GM21576 (cell line): ENCODE measurements around the gene DNMT1.

ENCODE experiments used
- ATAC-seq: cut with Tn5 transposase; IDR thresholded peaks from one replicate; pipeline ENCODE4 v1.9.1; 2021; ENCODE audit warnings: mild to moderate bottlenecking, moderate library complexity; ENCODE audit not compliant: unreplicated experiment

DNMT1 gene

DNA sequence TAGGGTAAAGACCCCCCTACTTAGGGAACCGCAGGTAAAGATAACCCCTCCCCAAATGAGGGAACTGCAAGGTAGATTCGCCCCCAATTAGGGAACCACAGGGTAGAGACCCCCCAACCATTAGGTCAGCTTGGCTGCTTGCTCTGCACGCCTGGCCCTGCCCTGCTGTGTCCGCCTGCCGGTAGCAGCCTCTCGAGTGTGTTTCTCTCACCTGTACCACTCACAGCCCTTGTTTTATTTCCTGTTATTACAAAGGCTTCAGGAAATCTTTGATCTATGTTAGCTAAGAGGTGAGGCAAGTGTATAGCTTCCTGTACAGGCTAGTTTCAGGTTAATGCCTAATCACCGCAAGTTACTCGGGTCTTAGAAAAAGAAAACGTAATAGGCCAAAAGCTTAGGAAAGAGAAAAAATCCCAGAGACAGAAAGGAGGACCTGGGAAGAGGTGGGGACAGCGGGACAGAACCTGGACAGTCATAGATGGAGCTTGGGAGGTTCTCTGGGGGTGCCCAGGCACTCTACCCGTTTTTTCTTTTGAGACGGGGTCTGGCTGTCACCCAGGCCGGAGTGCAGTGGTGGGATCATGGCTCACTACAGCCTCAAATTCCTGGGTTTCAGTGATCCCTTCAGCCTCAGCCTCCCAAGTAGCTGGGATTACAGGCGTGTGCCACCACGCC lies 51.9 kb downstream of the DNMT1 start:
- no peak for ATAC-seq

DNA sequence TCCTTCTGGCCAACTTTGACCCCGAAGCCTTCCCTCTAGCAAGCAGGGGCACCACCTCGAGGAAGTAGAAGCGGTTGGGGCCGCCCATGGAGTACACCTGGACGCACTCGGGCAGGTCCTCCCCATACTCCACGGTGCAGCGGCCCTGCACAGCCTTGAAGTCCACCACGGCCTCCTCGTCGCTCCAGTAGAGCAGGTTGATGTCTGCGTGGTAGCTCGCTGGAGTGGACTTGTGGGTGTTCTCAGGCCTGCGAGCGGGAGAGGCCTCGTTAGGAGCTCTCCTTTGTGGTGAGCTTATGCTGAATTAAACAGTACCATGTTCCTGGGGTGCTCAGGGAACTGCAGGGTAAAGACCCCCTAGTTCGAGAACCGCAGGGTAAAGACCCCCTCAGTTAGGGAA lies 52.8 kb downstream of the DNMT1 start:
- no peak for ATAC-seq

DNA sequence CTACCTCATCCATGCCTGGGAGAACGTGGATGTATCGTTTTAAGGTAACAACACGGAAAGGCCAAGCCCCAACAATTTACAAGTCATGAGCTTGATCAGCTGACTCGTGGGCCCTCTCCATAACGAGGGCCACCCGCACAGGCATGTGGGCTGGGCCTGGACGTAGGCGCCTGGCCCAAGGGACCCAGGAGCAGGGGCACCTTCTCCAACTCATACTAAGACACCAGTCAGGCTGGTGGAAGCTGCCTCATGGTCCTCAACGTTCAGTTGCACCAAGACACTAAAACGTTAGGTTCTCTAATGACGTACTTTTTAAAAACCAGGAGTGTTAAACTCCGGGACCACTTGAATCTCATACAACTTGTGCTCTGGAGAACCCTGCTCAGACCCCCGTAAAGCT lies 53.3 kb downstream of the DNMT1 start:
- ATAC-seq: no peak

DNA sequence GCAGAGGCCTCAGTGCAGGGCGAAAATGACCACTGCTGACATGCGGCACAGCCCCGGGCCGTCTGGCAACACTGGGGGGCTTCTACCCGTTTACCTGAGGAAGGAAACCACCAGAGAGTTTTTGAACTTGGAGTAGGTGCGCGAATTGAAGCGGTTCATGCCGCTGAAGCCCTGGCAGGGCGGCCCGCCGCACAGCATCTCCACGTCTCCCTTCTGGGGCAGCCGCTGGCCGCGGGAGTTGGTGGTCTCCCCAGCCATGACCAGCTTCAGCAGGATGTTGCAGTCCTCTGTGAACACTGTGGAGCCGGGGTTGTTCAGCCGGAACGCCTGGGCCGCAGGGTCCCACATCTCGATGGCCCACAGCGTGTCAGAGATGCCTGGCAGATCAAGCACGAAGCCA lies 54.8 kb downstream of the DNMT1 start:
- no peak for ATAC-seq

DNA sequence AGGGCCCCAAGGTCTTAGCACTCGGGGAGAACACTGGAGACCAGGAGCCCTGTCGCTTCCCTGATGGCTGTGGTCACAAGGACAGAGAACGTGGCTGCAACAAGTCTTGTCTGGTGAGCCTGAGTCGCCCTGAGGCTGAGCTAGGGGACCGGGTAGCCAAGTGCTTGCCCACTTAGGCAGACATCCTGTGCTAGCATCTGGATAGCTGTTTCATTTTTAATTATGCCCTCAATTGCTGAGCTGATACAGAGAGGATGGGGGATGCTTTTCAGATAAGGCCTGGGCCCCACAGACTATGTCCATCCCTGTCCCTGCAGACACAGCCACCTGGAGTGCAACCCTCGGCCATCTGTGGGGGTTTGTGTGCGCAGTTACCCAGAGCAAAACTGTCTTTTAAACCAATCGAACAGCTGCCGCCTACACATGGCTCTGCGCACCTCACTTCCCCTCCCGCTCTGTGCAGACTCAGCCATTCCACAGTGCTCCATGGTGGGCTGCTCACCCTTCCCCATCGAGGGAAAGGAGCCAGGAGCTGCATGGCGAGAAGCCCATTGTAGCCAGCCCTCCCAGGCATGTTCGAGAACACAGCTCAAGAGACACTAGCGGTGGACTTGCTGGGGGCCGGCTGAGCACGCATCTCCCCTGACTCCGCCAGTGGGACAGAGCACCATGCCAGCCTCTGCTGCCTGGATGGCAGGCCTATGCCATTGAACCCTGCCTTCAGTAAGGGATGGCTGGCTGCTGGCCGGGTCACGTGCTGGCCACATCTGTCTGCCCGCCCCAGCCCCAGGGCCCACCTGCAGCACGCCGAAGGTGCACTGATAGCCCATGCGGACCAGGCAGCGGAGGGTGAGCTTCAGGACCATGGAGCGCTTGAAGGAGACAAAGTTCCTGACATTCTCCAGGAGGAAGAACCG lies 55.6 kb downstream of the DNMT1 start:
- ATAC-seq: no peak

DNA sequence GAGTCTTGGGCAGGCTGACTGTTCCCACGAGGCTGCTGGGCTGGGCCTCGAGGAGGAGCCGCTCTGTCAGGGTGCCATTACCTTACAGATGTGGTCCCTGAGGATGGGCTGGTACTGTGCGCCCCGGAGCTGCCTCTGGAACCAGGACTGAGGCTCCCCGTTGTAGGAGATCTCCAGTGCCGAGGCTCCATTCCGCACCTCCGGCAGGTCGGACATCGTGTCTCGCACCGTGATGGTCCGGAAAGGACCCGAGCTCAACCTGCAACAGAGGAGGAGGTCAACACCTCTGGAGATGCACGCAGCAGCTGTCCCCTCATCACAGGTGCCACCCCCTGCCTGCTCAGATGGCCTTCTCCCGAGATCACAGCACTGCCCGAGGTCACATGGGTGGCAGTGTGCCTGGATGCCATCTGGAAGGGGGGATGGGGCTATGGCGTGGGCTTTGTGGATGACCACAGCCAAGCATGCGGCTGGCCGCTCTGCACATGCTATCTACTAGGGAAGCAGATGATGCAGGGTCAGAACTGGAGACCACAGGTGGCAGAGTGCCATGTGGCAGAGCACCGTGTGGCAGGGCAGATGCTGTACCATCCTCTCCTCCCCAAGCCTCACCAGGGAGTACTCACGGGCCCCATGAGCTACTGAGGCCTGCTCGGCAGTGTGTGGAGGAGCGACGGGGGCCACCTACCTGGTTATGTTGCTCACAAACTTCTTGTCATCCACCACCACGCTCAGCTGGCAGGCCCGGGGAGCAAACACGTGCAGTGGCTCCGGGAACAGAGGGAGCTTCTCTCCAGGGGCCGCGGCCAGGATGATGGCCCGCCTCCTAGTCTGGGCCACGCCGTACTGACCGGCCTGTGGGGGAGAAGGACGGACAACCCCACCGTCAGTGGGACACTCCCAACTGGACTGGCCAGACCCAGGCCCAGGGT lies 56.7 kb downstream of the DNMT1 start:
- ATAC-seq: no peak

DNA sequence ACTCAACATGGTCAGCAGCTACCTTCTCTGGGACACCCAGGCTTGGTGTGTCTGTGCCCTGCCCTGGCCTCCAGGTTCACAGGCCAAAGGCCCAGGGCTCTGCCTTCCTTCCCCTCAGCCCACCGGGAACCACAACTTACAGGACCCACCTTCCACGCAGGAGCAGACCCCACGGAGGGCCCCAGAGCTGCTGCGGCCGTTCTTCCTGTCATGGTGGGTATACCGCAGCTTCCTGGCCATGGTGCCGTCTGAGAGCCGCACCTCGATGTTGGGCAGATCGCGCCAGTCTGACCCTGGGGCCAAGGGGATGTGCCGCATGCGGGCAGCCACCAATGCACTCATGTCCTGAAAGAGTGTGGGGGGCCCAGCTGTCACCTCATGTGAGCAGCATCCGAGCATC lies 57.8 kb downstream of the DNMT1 start:
- no peak for ATAC-seq

DNA sequence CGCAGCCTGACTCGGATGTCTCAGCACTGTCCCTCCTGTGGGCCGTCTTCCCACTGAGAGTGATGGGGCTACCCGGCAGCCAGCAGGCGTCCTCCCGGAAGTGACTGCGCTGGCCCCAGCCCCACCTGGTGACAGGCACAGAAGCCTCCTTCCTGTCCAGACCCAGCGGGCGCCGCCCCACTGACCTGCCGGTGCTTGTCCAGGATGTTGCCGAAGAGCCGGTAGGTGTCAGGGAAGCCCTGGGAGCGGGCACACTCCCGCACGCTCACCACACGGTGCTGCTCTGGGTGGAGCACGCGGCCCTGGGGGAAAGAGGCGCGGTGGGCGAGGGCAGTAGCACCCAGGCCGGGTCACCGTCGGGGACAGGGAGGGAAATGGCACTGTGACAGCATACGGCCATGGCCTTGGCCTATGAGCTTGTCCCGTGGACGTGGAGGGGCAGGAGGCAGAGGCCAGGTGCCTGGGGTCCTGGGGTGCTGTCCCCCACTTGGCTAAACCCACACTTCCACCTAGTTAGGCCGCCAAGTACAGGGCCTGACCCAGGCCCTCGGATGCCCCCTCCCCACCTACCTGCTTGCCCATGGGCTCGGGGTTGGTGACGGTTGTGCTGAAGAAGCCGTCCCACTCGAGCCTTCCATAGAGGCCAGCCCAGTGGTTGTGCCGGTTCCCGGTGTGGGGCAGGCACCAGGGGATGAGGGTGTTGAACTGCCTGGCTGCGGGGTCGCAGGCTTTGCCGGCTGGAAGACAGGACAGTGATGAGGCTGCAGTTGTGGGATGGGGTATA lies 59.0 kb downstream of the DNMT1 start:
- no peak for ATAC-seq

DNA sequence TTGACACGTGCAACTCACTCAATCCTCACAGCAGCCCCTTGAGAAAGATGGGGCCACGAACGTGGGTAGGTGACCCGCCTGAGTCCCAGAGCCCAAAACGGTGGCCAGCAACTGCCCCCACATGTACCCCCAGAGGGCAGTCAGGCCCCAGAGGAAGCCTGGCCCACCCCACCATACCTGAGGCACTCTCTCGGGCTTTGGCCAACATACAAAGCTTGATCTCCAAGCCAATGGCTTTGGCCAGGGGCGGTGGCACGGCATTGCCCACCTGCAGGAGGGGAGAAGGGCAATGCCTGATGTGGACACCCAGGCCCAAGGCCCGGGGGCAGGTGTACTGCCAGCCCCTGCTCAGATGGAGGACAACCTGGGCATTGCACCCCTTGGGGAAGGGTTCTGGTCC lies 60.7 kb downstream of the DNMT1 start:
- ATAC-seq: no peak

DNA sequence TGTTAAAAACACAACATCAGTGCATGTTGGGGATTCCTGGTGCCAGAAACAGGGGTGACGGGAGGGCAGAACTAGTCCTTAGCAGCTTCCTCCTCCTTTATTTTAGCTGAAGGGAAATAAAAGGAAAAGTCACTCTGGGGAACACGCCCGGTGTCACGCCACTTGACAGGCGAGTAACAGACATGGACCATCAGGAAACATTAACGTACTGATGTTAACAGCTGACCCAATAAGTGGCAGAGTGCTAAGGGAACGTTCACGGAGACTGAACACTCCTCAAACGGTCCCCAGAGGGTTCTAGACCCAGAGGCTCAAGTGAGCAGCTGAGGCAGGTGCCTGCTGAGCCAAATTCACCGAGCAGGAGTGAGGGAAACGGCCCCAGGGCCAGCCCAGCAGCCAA lies 61.2 kb downstream of the DNMT1 start:
- no peak for ATAC-seq

DNA sequence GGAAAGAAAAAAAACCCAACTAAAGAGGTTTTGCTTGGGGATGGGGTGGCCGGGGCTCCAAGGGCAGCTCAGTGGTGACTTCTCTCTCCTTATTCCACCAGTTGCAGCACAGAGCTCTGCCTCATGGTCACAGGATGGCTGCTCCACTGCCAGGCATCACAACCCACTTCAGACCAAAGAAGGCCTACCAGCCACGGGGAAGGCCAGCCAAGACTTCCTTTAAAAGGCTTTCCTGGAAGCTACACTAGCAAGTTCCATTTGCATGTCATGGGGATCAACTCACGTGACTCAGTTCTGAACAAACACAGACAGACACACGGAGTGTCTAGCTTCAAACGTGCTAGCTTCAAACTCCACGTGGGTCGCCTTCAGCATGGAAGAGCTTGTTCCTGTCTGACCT lies 61.8 kb downstream of the DNMT1 start:
- ATAC-seq: no peak

DNA sequence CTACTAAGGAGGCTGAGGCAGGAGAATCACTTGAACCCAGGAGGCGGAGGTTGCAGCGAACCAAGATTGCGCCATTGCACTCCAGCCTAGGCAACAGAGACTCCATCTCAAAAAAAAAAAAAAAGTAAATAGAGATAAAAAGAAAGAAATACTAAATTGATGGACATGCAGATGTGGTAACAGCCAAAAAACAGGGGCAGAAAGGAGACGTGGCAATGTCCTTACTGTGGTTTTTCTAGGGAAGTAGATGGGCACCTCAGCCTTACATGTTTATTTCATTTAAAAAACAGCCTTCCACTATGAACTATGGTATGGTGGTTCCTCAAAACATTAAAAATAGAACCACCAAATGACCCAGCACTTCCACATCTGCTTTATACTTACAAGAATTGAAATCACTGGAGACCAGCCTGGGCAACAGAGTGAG lies 68.5 kb downstream of the DNMT1 start:
- no peak for ATAC-seq

DNA sequence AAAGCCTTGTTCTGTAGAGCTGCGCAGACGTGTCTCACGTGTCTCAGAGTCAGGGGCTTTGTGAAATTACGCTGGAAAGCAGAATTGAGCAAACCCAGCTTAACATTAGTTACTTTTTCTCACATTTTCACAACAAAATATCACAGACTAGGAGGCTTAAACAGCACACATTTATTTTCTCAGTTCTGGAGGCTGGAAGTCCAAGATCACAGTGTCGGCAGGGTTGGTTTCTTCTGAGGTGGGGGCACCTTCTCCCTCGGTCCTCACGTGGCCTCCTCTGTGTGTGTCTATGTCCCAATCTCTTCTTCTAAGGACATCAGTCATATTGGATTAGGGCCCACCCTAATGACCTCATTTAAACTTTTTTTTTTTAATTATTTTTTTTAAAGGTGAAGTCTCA lies 70.3 kb downstream of the DNMT1 start:
- no peak for ATAC-seq

DNA sequence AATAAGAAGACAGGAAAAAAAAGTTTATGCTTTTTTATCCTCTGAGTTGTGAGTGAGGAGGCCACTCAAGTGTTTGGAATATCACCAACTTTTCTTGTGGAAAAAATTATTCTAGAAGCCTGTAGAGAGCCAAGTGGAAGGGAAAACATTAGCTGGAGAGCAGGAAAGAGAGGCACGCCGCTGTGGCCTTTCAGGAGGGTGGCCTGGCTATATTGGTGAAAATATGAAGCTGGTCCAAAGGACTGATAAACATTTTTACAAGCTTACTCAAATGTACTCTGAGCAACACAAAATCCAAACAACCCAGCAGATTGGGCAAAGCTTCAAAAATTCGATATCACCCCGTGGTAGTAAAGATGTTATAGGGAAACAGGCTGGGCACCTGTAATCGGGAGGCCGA lies 72.7 kb downstream of the DNMT1 start:
- ATAC-seq: no peak

DNA sequence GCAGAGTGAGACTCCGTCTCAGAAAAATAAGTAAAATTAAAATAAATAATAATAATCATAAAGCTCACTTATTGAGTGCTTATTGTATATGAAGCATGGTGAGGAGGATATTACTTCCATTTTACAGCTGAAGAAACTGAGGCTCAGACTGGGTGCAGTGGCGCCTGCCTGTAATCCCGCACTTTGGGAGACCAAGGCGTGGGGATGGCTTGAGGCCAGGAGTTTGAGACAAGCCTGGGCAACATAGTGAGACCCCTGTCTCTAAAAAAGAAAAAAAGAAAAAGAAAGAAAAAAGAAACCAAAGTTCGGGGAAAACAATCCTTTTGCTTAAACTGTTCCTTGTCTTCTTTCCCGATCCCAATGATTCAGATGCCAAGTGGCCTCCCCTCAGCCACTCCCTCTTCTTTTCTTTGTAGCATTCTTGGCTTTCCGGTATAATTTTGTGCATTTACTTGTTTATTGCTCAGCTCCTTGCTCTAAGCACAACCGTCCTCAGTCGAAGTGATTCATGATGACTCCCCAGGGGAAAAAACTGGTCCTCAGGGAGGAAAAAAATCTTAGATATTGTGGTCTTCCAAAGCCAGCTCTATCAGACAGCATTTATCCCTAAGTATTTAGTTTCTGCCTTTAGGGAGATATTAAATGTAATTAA lies 74.1 kb downstream of the DNMT1 start:
- no peak for ATAC-seq

DNA sequence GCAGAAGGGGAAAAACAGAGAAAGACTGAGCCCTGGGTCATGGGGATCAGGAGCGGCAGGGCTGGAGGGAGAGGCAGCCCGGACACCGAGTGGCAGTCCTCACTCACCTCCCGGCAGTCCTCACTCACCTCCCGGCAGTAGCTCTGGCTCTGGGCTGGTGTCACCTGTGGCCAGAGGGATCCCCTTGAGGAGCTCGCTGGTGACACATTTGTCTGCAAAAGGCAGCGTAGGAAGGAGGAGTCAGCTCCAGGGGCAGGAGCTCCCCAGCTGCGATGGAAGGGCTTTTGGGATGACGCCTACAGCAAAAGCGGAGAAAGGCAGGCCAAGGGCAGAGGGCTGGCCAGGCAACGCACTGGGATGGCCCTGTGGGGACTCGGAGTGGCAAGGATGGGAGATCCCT lies 75.8 kb downstream of the DNMT1 start:
- ATAC-seq: no peak

DNA sequence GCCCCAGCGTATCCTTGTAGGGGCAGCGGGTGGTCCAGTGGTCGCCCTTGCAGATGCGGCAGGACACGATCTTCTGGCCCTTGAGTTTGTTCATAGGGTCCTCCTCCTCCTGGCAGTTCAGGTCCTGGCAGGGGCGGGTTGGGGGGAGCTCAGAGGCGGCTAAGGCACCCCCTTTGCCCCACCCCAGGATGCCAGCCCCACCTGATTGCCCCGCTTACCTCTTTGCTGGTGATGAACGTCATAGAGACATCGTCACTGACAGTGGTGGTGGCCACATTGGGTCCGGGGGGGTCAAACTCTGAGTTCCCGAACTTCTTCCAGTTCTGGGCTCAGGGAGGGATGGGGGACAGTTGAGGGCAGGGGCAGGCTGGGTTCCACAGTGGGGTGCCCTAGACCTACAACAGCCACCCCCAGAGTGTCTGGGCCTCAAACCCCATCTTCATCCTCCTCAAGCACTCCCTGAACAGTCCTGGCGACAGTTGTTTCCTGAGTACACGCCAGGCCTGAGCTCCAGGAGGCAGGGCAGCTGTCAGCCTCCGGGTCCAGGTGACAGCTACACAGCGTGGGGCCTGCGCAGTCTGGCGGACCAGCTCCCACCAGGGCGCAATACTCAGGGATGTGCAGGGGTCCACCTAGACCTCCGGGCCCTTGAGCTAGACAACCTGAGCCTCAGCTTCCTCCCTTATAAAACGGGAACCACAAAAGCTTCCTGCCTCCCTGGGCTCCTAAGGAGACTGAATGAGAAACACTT lies 77.7 kb downstream of the DNMT1 start:
- no peak for ATAC-seq

DNA sequence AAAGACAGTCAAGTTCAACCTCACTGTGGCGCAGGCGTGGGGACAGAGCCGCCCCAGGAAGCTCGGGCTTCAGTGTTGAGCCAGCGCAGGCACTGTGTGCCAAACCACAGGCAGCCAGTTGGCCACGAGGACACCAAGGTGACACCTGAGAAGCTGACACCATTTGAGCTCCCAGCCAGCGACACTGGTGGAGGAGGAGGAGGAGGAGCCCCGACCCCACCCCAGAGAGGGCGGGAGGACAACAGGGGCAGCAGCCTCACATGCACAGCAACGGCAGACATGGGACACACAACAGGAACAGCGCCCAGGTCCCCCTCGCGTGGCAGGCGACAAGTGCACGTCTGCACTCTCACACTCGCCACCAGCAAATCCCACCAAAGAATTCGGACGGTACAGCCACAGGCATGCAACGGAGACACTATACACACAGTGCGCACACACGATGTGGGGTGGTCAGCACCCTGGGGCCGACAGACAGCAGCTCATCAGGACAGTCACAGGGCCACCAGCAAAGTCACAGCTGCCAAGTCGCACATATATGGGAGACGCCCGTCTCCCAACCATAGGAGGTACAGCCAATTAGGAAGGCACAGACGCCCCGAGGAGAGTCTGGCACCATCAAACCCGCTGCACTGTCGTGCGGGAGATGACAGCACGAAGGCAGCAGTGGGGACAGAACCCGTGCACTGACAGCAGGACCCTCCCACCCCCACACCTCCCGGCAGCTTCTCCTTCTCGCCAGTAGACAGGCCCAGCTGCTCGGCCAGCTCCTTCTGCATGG lies 78.5 kb downstream of the DNMT1 start:
- ATAC-seq: no peak
